Measurements from ENCODE around the gene FGF1.

The FGF1 gene

GRCh38 chr5:142667831-142668230 is 18.1 kb downstream of the FGF1 start (continued):
- no peak for TF ChIP-seq CSRNP3 (CRISPR knock-in tag; IDR thresholded peaks at IDR 0.05)
- no peak for TF ChIP-seq SNAI2 (CRISPR knock-in tag; IDR thresholded peaks at IDR 0.05)
- no peak for TF ChIP-seq ZFP3 (CRISPR knock-in tag; IDR thresholded peaks at IDR 0.05)

- no peak for ATAC-seq
- TF ChIP-seq RARB (CRISPR knock-in tag; IDR thresholded peaks at IDR 0.05) (no peak), ZC3H10 (CRISPR knock-in tag; IDR thresholded peaks at IDR 0.05) (no peak), SNAI2 (CRISPR knock-in tag; IDR thresholded peaks at IDR 0.05) (no peak), ZFP3 (CRISPR knock-in tag; IDR thresholded peaks at IDR 0.05) (no peak), GLIS3 (CRISPR knock-in tag; IDR thresholded peaks at IDR 0.05) (no peak), ZNF8 (CRISPR knock-in tag; IDR thresholded peaks at IDR 0.05) (no peak), CSRNP3 (CRISPR knock-in tag; IDR thresholded peaks at IDR 0.05) (no peak), BACH2 (CRISPR knock-in tag; IDR thresholded peaks at IDR 0.05; ENCODE audit: borderline replicate concordance) (no peak), TSHZ2 (CRISPR knock-in tag; IDR thresholded peaks at IDR 0.05) (no peak), ESRRG (CRISPR knock-in tag; IDR thresholded peaks at IDR 0.05) (no peak), CSDC2 (CRISPR knock-in tag; IDR thresholded peaks at IDR 0.05) (no peak), OSR1 (CRISPR knock-in tag; IDR thresholded peaks at IDR 0.05) (no peak), TOX (CRISPR knock-in tag; IDR thresholded peaks at IDR 0.05; ENCODE audit: borderline replicate concordance) (no peak), ISL1 (CRISPR knock-in tag; IDR thresholded peaks at IDR 0.05) (no peak), ARNTL (CRISPR knock-in tag; IDR thresholded peaks at IDR 0.05; ENCODE audit: borderline replicate concordance, low read depth) (no peak), PATZ1 (CRISPR knock-in tag; IDR thresholded peaks at IDR 0.05; ENCODE audit: borderline replicate concordance) (no peak), ZNF70 (CRISPR knock-in tag; IDR thresholded peaks at IDR 0.05) (no peak)
These were observed 21.3 kb downstream of the FGF1 start for GRCh38 chr5:142664636-142665035.

GRCh38 chr5:142664067-142664466 is 21.8 kb downstream of the FGF1 start:
- TF ChIP-seq ESRRG (CRISPR knock-in tag; IDR thresholded peaks at IDR 0.05) (no peak), PATZ1 (CRISPR knock-in tag; IDR thresholded peaks at IDR 0.05; ENCODE audit: borderline replicate concordance) (no peak), POU6F1 (CRISPR knock-in tag; IDR thresholded peaks at IDR 0.05; ENCODE audit: borderline replicate concordance, low read depth) (no peak), CREB5 (CRISPR knock-in tag; IDR thresholded peaks at IDR 0.05; ENCODE audit: low read depth) (no peak), ARNTL (CRISPR knock-in tag; IDR thresholded peaks at IDR 0.05; ENCODE audit: borderline replicate concordance, low read depth) (no peak), ZFP30 (CRISPR knock-in tag; IDR thresholded peaks at IDR 0.05) (no peak), RARB (CRISPR knock-in tag; IDR thresholded peaks at IDR 0.05) (no peak), ISL1 (CRISPR knock-in tag; IDR thresholded peaks at IDR 0.05) (no peak), ZNF8 (CRISPR knock-in tag; IDR thresholded peaks at IDR 0.05) (no peak)
- ATAC-seq: no peak
